ENCODE results near the gene INHBA.

Gene INHBA

GRCh38 chr7:41702635-41703371 lies at the start of gene INHBA:
Gene INHBA (minus strand): TSS chr7:41703090. CDS start chr7:41700374, 2,716 bp downstream.
- no peak for DNase-seq (ENCODE audit: low read depth, low spot score)

GRCh38 chr7:41752615-41753014 lies 49.7 kb upstream of the INHBA start:
- DNase-seq (ENCODE audit: low read depth, low spot score): no peak

DNA sequence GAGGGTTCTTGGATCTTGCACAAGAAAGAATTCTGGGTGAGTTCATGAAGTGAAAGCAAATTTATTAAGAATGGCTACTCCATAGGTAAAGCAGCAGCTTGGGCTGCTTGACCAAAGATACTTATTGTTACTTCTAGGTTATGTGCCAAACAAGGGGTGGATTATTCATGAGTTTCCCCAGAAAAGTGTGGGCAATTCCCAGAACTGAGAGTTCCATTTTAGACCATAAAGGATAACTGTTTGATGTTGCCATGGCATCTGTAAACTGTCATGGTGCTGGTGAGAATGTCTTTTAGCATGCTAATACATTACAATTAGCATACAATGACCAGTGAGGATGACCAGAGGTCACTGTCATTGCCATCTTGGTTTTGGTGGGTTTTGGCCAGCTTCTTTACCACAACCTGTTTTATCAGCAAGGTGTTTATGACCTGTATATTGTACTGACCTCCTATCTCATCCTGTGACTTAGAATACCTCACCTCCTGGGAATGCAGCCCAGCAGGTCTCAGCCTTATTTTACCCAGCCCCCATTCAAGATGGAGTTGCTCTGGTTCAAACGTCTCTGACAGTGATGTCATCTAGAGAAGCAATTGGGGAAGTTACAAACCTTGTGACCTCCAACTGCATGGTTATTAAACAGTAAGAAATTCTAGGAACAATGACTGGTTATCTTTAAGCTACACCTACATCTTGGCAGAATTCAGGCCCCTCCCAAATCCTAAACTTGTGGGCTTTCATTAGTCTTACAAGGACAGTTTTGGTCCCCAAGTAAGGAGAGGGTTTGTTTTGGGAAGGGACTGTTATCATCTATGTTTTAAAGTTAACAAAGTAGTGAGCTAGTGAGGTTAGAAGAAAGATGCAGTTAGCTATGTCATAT lies 48.0 kb upstream of the INHBA start:
- no peak for DNase-seq (ENCODE audit: low read depth, low spot score)

DNA sequence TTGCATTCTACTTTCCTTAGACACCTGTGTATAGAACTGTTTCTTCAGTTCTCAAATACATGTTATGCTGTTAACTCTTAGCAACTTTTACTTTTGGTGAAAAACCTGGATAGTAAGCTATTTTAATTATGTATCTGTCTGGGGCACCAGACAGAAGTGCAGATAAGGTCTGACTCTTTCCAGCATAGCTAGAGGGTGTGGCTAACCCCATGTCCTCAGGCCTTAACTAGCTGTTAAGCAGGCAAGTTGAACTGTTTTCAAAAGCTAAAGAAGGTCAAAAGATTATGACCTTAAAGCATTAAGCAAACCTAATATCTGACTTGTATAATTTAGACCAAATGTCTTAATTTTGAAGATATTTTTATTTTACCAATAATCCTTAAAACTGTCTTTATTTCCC lies 45.1 kb upstream of the INHBA start:
- no peak for DNase-seq (ENCODE audit: low read depth, low spot score)

DNA sequence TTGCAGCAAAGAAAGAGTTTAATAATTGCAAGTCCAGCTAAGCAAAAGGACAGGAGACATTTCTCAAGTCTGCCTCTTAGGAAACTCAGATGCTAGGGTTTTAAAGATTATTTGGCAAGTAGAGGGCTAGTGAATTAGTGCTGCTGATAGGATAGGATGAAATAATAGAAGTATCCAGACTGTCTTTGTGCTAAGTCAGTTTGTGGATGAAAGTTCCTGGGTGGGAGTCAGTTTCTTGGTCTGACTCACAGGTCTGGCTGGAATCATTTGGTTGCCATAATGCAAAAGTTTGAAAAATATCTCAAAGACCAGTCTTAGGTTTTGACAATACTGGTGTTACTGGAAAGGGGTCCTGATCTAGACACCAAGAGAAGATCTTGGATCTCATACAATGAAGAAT lies 42.6 kb upstream of the INHBA start:
- no peak for DNase-seq (ENCODE audit: low read depth, low spot score)

DNA sequence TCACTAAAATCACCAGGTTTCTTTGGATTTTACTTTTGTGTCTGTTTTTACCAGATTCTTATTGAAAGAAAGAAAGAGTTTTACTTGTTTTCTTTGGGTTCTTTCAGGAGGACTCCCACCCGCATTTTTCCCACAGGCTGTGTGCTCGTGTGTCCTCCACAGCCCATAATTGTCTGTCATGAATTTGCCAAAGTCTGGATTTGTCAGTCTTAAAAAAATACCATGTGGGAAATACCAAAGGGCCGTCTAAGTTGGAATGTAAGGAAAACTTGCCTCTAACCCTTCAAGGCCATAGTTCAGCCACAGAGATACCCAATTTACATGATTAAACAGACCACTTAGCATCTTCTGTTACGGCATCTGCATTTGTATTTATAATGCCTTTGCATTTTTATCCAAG lies 41.3 kb upstream of the INHBA start:
- DNase-seq (ENCODE audit: low read depth, low spot score): no peak

- DNase-seq (ENCODE audit: low read depth, low spot score): no peak
Observed at GRCh38 chr7:41742401-41743020, 39.6 kb upstream of the INHBA start.

DNA sequence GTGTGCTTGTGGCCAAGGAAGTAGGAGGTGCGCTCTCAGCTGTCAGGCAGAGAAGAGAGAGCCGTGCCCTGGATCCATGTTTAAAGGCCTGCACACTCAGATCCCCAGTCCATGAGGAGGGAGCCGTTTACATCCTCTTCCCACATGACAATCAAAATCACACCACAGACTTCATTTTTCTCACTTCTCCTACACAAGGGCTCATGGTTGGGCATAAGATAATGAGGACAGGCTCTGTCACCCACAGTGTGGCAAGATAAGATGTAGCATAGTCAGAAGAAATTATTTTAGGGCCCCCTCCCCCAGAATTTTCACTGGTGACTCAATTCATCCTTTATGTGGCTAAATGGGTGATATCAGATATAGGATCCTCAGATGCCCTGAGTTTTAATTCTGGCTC lies 35.9 kb upstream of the INHBA start:
- DNase-seq (ENCODE audit: low read depth, low spot score): no peak

GRCh38 chr7:41738336-41738735 lies 35.4 kb upstream of the INHBA start:
- no peak for DNase-seq (ENCODE audit: low read depth, low spot score)

DNA sequence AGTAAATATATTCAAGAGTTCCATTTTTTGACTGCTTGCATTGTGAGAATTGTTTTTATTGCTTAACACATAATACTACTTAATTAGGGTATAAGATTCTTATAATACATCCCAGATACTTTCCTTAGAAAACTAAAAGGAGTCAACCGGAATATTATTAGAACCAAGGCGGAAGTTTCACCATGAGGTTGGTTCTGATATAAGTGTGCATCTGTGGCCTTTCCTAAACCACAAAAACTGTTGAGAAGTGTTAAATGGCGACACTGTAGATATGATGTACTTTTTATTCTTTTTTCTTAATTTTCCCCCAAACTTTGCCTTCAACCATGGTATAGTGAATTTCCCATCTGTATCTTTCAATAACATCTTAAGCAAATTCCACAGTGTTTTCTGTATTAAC lies 32.3 kb upstream of the INHBA start:
- DNase-seq (ENCODE audit: low read depth, low spot score): no peak

DNA sequence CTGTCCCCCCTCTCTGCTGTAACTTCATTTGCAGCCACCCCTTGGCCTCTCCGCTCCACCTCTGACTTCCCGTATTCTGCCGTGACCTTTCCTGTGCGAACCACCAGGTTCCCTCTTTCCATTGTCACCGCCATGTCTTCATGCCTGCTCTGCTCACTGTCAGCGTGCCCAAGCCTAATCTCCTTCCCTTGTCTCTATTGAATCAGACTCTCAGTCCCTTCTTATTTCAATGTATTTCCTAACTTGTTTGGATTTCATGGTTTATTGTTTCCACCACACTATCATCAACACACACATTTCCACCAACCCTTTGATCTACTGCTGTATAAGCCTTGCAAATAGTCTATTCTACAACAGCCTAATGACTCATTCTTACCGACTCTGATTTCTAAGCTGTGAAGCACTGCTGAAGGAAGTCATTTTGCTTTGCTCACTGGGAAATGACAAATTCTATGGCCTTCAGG lies 30.0 kb upstream of the INHBA start:
- no peak for DNase-seq (ENCODE audit: low read depth, low spot score)

GRCh38 chr7:41732436-41732785 lies 29.5 kb upstream of the INHBA start:
- no peak for DNase-seq (ENCODE audit: low read depth, low spot score)

GRCh38 chr7:41731493-41732435 lies 28.9 kb upstream of the INHBA start:
- no peak for DNase-seq (ENCODE audit: low read depth, low spot score)

GRCh38 chr7:41730668-41731067 lies 27.8 kb upstream of the INHBA start:
- no peak for DNase-seq (ENCODE audit: low read depth, low spot score)

DNA sequence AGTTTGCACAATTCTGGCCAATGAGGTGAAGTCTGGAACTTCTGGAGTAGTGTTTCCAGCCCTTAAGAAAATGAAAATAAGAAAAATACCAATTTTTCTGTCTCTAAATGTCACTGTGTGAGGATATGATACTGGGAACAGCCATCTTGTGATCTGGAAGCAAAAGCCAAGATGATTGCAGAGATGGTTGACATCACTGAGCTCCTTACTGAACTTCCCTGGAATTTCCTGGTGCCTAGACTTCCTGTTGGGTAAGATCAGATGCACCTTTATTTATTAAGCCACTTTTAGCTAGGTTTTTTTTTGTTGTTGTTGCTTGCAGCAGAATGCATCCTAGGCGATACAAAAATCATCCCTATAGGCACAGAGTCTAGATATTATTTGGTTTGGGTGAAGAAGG lies 27.3 kb upstream of the INHBA start:
- no peak for DNase-seq (ENCODE audit: low read depth, low spot score)

GRCh38 chr7:41729059-41729458 lies 26.2 kb upstream of the INHBA start:
- DNase-seq (ENCODE audit: low read depth, low spot score): no peak

- no peak for DNase-seq (ENCODE audit: low read depth, low spot score)
Observed at GRCh38 chr7:41725013-41725412, 22.1 kb upstream of the INHBA start.

DNA sequence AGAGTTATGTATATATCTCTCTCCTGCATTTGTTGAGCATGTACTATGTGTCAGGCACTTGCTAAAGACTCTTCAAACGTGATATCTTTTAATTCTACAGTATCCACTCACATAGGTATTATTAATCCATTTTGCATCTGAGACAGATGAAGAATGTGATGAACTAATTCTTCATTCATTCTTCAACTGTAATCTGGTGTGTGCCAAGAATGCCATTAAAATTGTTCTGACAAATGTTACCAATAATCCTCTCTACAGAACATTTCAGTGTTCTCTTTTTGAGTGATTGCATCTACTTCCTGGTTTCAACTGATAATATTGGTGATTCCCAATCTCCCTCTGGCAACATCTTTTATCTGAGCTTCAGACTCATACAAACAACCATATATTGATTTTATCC lies 18.0 kb upstream of the INHBA start:
- DNase-seq (ENCODE audit: low read depth, low spot score): no peak

DNA sequence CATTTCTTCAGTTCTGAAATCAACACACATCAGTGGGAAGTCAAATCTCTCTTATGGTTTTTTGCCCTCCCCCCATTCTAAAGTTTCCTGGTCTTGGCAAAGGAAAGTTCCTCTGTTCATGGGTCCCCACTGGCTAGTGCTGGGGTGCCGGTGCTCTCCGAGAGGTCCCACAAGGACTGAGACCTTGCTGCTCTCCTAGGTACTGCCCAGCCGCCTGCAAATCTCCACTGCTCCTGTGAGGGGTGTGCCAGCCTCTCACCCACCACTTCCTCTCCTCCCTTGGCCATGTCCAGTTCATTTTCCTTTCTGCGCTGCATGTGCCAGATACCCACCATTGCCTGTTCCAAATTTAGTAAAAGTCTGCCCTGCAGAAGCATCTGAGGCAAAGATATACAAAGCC lies 17.2 kb upstream of the INHBA start:
- no peak for DNase-seq (ENCODE audit: low read depth, low spot score)

DNA sequence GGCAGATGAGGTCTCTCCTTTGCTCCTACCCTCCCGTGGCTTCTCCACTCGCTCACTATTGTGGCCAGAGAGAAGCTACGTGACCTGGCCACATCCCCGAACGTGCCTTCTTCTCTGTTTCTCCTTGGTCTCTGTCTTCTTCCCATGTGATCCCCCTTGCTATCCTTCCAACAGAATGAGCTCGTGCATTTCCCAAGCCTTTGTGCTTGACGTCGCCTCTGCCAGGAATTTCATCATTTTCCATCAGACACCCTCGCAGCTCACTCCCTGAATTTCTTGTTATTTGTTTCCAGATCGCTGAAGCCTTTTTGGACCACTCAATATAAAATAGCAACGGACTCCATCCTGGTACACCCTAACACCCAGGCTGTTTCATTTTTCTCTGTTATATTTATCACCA lies 13.8 kb upstream of the INHBA start:
- DNase-seq (ENCODE audit: low read depth, low spot score): no peak

DNA sequence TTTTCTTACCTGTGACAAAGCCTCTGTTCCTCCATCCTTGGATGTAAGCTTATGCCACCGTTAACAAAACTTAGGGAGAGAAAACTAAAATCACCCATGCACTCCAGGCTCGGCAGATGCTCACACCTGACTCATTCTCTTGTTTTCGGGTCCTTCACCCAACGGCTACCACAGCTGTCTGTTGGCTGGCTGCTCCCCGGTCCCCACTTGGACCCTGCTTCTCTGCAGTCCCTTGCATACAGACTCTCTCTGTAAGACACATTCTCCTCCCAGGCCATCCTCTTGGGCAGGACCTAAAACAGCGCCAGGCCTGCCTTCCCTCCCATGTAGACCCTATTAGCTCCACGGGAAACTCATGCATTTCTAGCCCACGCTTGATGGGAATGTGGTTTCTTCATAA lies 12.1 kb upstream of the INHBA start:
- DNase-seq (ENCODE audit: low read depth, low spot score): no peak

Measured in brain pericyte (primary cell).